HG03196 (cell line): ENCODE results near the gene IGSF10.

Experiments
- ATAC-seq: cut with Tn5 transposase; IDR thresholded peaks from one replicate; pipeline ENCODE4 v1.9.1; 2021; ENCODE audit not compliant: unreplicated experiment

IGSF10 gene

GRCh38 chr3:151462278-151462780 lies 1.5 kb upstream of the IGSF10 start:
- ATAC-seq, result no peak

- ATAC-seq, result no peak
Measured at GRCh38 chr3:151460228-151460627, 633 bp downstream of the IGSF10 start.

GRCh38 chr3:151459358-151459757 lies 1.5 kb downstream of the IGSF10 start:
- ATAC-seq, result no peak

- ATAC-seq, result no peak
Measured at GRCh38 chr3:151456065-151456464, 4.8 kb downstream of the IGSF10 start.

GRCh38 chr3:151452841-151453240 lies 8.0 kb downstream of the IGSF10 start:
- no peak for ATAC-seq

- no peak for ATAC-seq
Measured at GRCh38 chr3:151452368-151452767, 8.5 kb downstream of the IGSF10 start.

- no peak for ATAC-seq
Measured at GRCh38 chr3:151446002-151446340, 14.9 kb downstream of the IGSF10 start.

- ATAC-seq, result no peak
Measured at GRCh38 chr3:151445273-151446001, 15.4 kb downstream of the IGSF10 start.

- ATAC-seq, result no peak
Measured at GRCh38 chr3:151443583-151443982, 17.3 kb downstream of the IGSF10 start.

- no peak for ATAC-seq
Measured at GRCh38 chr3:151440940-151441339, 19.9 kb downstream of the IGSF10 start.

- ATAC-seq, result peak; percentile 74
Measured at GRCh38 chr3:151439652-151440125, 21.2 kb downstream of the IGSF10 start.

GRCh38 chr3:151437906-151438305 lies 23.0 kb downstream of the IGSF10 start:
- no peak for ATAC-seq

- ATAC-seq, result no peak
Measured at GRCh38 chr3:151436675-151437446, 24.0 kb downstream of the IGSF10 start.

GRCh38 chr3:151434151-151434890 lies 26.5 kb downstream of the IGSF10 start:
- peak; percentile 46 for ATAC-seq

- ATAC-seq, result no peak
Measured at GRCh38 chr3:151432616-151433372, 28.1 kb downstream of the IGSF10 start.

- no peak for ATAC-seq
Measured at GRCh38 chr3:151431940-151432339, 28.9 kb downstream of the IGSF10 start.

GRCh38 chr3:151430821-151431484 lies 29.9 kb downstream of the IGSF10 start:
- no peak for ATAC-seq

- ATAC-seq, result no peak
Measured at GRCh38 chr3:151428386-151428785, 32.5 kb downstream of the IGSF10 start.

- peak; percentile 75 for ATAC-seq
Measured at GRCh38 chr3:151426341-151426657, 34.6 kb downstream of the IGSF10 start.

- ATAC-seq, result peak; percentile 31
Measured at GRCh38 chr3:151425627-151426340, 35.1 kb downstream of the IGSF10 start.
